K562 (cell line): ENCODE measurements around the gene GINS1. TPM values are rescaled to one million over a fixed set of nuclear protein-coding genes. Genes with fewer than 3 reads are reported as not detected.
A peak's percentile ranks its signal among the peaks of the same experiment; 100 is the strongest.

ENCODE experiments used
- ETS2 ChIP-seq: IDR thresholded peaks from 2 replicates; pipeline ENCODE4 v1.6.1; 2016; ENCODE audit warnings: borderline replicate concordance, missing genetic modification characterization, mild to moderate bottlenecking, moderate library complexity, missing compliant biosample characterization; ENCODE audit not compliant: poor library complexity, severe bottlenecking
- HCFC1 ChIP-seq: IDR thresholded peaks from 2 replicates; pipeline ENCODE4 v1.6.1; 2012; ENCODE audit warnings: low read depth, low read length, improper control_type of control experiment
- JUNB ChIP-seq: fragments of 450-650 bp; formaldehyde crosslinking; conservative IDR thresholded peaks from 2 replicates; pipeline ENCODE4 v1.4.0; 2020; ENCODE audit warnings: mild to moderate bottlenecking
- L3MBTL2 ChIP-seq: fragments of 450-650 bp; IDR thresholded peaks from 2 replicates; pipeline ENCODE4 v1.6.1; 2016; ENCODE audit warnings: mild to moderate bottlenecking, moderate library complexity
- LEF1 ChIP-seq: fragments of 450-650 bp; IDR thresholded peaks from 2 replicates; pipeline ENCODE4 v1.6.1; 2016; ENCODE audit warnings: mild to moderate bottlenecking
- NFXL1 ChIP-seq: fragments of 450-650 bp; formaldehyde crosslinking; IDR thresholded peaks from 2 replicates; pipeline ENCODE4 v1.4.0; 2021; ENCODE audit warnings: mild to moderate bottlenecking
- NRF1 ChIP-seq, 2 experiments: fragments of 450-650 bp; IDR thresholded peaks in 1 of 2; conservative IDR thresholded peaks in 1 of 2; 2 replicates each; pipeline ENCODE4 v1.6.1; 2014; ENCODE audit warnings: mild to moderate bottlenecking in 2 of 2
- PHTF2 ChIP-seq: fragments of 250-450 bp; sonication (Bioruptor Pico); IDR thresholded peaks from 2 replicates; pipeline ENCODE4 v1.5.0; 2021; ENCODE audit warnings: mild to moderate bottlenecking
- POLR2H ChIP-seq: IDR thresholded peaks from 2 replicates; pipeline ENCODE4 v1.6.1; 2016; ENCODE audit warnings: missing genetic modification characterization, low read depth, mild to moderate bottlenecking, control low read depth, missing compliant biosample characterization, moderate library complexity
- TARDBP ChIP-seq: fragments of 450-650 bp; IDR thresholded peaks from 2 replicates; pipeline ENCODE4 v1.6.1; 2016
- TCFL5 ChIP-seq: fragments of 250-450 bp; sonication (Bioruptor Pico); conservative IDR thresholded peaks from 2 replicates; pipeline ENCODE4 v1.6.1; 2021; ENCODE audit warnings: mild to moderate bottlenecking, moderate library complexity, matching md5 sums
- TEAD2 ChIP-seq: fragments of 450-650 bp; IDR thresholded peaks from 2 replicates; pipeline ENCODE4 v1.6.1; 2016; ENCODE audit warnings: missing genetic modification characterization, control low read depth, missing compliant biosample characterization
- TFAM ChIP-seq: fragments of 250-450 bp; sonication (Bioruptor Pico); conservative IDR thresholded peaks from 2 replicates; pipeline ENCODE4 v1.5.0; 2021; ENCODE audit warnings: mild to moderate bottlenecking, moderate library complexity
- ZNF124 ChIP-seq: sonication (generic); formaldehyde crosslinking; IDR thresholded peaks from 2 replicates; pipeline ENCODE4 v1.8.1; 2022; ENCODE audit warnings: missing genetic modification reagents
- polyA plus RNA-seq, 8 experiments: library from polyadenylated mRNA; depleted of rRNA in 4 of 8; stranded (reverse) in 5 of 8; unstranded in 3 of 8; fragments of >200 nt; fragmentation: Nextera tagmentation in 2 of 8; fragmentation: Illumina TruSeq in 1 of 8; extraction: Ambion mirVana in 2 of 8; extraction: Trizol in 1 of 8; gene quantifications; 2 replicates each; pipeline versions ENCODE4 v1.2.1 to v1.2.3, GENCODE V29; 2011 to 2014; ENCODE audit warnings: inconsistent platforms in 1 of 8, missing spikeins in 1 of 8
- total RNA-seq, 7 experiments: library from RNA; depleted of rRNA in 6 of 7; stranded (reverse); fragments of >200 nt in 6 of 7; fragmentation: Illumina TruSeq in 2 of 7; extraction: Trizol in 2 of 7; gene quantifications; 2 replicates each; pipeline versions ENCODE4 v1.2.1 to v1.2.3, GENCODE V29; 2011 to 2021; ENCODE audit warnings: low replicate concordance in 1 of 7
- TF ChIP-seq, protein P1 (sequence below): fragments of 450-650 bp; IDR thresholded peaks from 2 replicates; pipeline ENCODE4 v1.6.1; 2017; ENCODE audit warnings: antibody characterized with exemption, mild to moderate bottlenecking
- TF ChIP-seq, protein P2 (sequence below): fragments of 450-650 bp; conservative IDR thresholded peaks from 2 replicates; pipeline ENCODE4 v1.6.1; 2016; ENCODE audit warnings: missing genetic modification characterization, low read depth, mild to moderate bottlenecking, missing compliant biosample characterization, moderate library complexity
- TF ChIP-seq, protein P3 (sequence below): fragments of 250-450 bp; sonication (Bioruptor Pico); IDR thresholded peaks from 2 replicates; pipeline ENCODE4 v1.5.0; 2021
- TF ChIP-seq, protein P4 (sequence below), 2 experiments: fragments of 450-650 bp; IDR thresholded peaks; 2 replicates each; pipeline ENCODE4 v1.6.1; 2018; ENCODE audit warnings: mild to moderate bottlenecking in 2 of 2, low read depth in 1 of 2; ENCODE audit not compliant: partially characterized antibody in 2 of 2

The GINS1 gene
- total and polyA plus RNA-seq, 9 of the 15 experiments (the other 6 are each of a cell fraction or from before 2014, with no cell fraction given), result 13.1 to 31.8 (median 24.1) TPM

DNA sequence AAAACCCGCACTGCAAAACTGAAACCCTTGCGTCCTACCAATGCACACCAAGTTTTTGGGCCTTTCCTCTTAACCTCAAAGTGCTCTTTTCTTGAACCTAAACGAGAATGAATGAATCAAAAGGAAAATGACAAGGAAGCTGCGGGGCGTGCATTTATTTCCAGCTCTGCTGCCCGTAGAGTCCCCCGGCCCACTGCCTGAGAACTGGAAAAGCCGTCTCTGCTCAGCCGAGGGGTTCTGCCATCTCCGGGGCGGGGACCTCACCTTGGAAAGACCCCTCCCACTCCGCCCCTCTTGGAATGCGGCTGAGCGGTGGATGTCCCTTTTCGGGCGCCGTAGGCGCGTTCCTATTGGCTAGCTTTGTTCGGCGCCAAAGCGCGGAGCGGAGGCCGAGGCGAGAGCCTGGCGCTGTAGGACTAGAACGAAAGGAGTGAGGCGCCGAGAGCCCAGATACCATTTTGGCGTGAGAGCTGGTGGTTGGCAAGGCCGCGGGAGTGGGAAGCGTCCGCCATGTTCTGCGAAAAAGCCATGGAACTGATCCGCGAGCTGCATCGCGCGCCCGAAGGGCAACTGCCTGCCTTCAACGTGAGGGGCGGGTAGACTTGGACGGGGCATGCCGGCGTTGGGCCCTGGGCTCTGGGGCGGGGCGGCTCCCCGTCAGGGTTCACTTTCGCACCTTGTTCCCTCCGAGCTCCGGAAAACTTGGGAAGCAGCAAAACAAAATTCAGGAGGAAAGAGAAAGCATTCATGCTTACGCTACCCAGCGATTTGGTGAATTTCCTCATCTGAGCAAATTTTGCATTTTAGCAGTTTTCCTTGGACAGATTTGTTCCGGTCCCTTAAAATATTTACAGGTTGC is at the start of gene GINS1 (continued):
- TF ChIP-seq LEF1 (no peak), PHTF2 (CRISPR knock-in tag) (no peak), TARDBP (no peak), POLR2H (tag) (peak; percentile 64), ZNF124 (no peak), NRF1 (conservative IDR thresholded peaks at IDR 0.05 in 1 of 2, IDR thresholded peaks at IDR 0.05 in 1 of 2) (peak; percentile 47 to 58), TEAD2 (tag) (peak; percentile 86), JUNB (no peak), L3MBTL2 (peak; percentile 94), NFXL1 (no peak), HCFC1 (peak; percentile 52; the same call in 1 of the 2 replicates), TFAM (CRISPR knock-in tag) (no peak), TCFL5 (CRISPR knock-in tag) (no peak), ETS2 (tag) (no peak)
- TF ChIP-seq, protein P1, sequence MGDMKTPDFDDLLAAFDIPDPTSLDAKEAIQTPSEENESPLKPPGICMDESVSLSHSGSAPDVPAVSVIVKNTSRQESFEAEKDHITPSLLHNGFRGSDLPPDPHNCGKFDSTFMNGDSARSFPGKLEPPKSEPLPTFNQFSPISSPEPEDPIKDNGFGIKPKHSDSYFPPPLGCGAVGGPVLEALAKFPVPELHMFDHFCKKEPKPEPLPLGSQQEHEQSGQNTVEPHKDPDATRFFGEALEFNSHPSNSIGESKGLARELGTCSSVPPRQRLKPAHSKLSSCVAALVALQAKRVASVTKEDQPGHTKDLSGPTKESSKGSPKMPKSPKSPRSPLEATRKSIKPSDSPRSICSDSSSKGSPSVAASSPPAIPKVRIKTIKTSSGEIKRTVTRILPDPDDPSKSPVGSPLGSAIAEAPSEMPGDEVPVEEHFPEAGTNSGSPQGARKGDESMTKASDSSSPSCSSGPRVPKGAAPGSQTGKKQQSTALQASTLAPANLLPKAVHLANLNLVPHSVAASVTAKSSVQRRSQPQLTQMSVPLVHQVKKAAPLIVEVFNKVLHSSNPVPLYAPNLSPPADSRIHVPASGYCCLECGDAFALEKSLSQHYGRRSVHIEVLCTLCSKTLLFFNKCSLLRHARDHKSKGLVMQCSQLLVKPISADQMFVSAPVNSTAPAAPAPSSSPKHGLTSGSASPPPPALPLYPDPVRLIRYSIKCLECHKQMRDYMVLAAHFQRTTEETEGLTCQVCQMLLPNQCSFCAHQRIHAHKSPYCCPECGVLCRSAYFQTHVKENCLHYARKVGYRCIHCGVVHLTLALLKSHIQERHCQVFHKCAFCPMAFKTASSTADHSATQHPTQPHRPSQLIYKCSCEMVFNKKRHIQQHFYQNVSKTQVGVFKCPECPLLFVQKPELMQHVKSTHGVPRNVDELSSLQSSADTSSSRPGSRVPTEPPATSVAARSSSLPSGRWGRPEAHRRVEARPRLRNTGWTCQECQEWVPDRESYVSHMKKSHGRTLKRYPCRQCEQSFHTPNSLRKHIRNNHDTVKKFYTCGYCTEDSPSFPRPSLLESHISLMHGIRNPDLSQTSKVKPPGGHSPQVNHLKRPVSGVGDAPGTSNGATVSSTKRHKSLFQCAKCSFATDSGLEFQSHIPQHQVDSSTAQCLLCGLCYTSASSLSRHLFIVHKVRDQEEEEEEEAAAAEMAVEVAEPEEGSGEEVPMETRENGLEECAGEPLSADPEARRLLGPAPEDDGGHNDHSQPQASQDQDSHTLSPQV, result peak; percentile 63
- TF ChIP-seq, protein P2, sequence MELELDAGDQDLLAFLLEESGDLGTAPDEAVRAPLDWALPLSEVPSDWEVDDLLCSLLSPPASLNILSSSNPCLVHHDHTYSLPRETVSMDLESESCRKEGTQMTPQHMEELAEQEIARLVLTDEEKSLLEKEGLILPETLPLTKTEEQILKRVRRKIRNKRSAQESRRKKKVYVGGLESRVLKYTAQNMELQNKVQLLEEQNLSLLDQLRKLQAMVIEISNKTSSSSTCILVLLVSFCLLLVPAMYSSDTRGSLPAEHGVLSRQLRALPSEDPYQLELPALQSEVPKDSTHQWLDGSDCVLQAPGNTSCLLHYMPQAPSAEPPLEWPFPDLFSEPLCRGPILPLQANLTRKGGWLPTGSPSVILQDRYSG, result no peak
- TF ChIP-seq, protein P3, sequence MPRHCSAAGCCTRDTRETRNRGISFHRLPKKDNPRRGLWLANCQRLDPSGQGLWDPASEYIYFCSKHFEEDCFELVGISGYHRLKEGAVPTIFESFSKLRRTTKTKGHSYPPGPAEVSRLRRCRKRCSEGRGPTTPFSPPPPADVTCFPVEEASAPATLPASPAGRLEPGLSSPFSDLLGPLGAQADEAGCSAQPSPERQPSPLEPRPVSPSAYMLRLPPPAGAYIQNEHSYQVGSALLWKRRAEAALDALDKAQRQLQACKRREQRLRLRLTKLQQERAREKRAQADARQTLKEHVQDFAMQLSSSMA (CRISPR knock-in tag), result no peak
- TF ChIP-seq, protein P4, sequence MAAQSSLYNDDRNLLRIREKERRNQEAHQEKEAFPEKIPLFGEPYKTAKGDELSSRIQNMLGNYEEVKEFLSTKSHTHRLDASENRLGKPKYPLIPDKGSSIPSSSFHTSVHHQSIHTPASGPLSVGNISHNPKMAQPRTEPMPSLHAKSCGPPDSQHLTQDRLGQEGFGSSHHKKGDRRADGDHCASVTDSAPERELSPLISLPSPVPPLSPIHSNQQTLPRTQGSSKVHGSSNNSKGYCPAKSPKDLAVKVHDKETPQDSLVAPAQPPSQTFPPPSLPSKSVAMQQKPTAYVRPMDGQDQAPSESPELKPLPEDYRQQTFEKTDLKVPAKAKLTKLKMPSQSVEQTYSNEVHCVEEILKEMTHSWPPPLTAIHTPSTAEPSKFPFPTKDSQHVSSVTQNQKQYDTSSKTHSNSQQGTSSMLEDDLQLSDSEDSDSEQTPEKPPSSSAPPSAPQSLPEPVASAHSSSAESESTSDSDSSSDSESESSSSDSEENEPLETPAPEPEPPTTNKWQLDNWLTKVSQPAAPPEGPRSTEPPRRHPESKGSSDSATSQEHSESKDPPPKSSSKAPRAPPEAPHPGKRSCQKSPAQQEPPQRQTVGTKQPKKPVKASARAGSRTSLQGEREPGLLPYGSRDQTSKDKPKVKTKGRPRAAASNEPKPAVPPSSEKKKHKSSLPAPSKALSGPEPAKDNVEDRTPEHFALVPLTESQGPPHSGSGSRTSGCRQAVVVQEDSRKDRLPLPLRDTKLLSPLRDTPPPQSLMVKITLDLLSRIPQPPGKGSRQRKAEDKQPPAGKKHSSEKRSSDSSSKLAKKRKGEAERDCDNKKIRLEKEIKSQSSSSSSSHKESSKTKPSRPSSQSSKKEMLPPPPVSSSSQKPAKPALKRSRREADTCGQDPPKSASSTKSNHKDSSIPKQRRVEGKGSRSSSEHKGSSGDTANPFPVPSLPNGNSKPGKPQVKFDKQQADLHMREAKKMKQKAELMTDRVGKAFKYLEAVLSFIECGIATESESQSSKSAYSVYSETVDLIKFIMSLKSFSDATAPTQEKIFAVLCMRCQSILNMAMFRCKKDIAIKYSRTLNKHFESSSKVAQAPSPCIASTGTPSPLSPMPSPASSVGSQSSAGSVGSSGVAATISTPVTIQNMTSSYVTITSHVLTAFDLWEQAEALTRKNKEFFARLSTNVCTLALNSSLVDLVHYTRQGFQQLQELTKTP (IDR thresholded peaks at IDR 0.05; ENCODE audit: low read depth in 1 of 2, partially characterized antibody in 2 of 2), result no peak
